HEK293 (cell line): Measurements from ENCODE around the gene AUH.

Source experiments
- CTCF ChIP-seq: fragments of 450-650 bp; formaldehyde crosslinking; IDR thresholded peaks from 2 replicates; pipeline ENCODE4 v1.5.1; 2016; ENCODE audit warnings: missing biosample characterization, missing genetic modification characterization
- KLF1 ChIP-seq: fragments of 450-650 bp; formaldehyde crosslinking; IDR thresholded peaks from 2 replicates; pipeline ENCODE4 v1.5.1; 2016; ENCODE audit warnings: missing biosample characterization, missing genetic modification characterization
- KLF16 ChIP-seq: fragments of 450-650 bp; formaldehyde crosslinking; IDR thresholded peaks from 2 replicates; pipeline ENCODE4 v1.5.1; 2017; ENCODE audit warnings: missing biosample characterization, missing genetic modification characterization
- PRDM6 ChIP-seq: fragments of 450-650 bp; formaldehyde crosslinking; IDR thresholded peaks from 2 replicates; pipeline ENCODE4 v1.5.1; 2017; ENCODE audit warnings: missing biosample characterization, missing genetic modification characterization
- YY1 ChIP-seq: fragments of 450-650 bp; formaldehyde crosslinking; IDR thresholded peaks from 2 replicates; pipeline ENCODE4 v1.5.1; 2018; ENCODE audit warnings: missing biosample characterization, missing genetic modification characterization
- ZBTB11 ChIP-seq: fragments of 450-650 bp; formaldehyde crosslinking; conservative IDR thresholded peaks from 2 replicates; pipeline ENCODE4 v1.5.1; 2016; ENCODE audit warnings: low read depth, missing biosample characterization, missing genetic modification characterization
- ZBTB21 ChIP-seq: fragments of 450-650 bp; formaldehyde crosslinking; IDR thresholded peaks from 2 replicates; pipeline ENCODE4 v1.5.1; 2017; ENCODE audit warnings: missing biosample characterization, missing genetic modification characterization
- ZNF138 ChIP-seq: fragments of 450-650 bp; formaldehyde crosslinking; IDR thresholded peaks from 2 replicates; pipeline ENCODE4 v1.5.1; 2016; ENCODE audit warnings: missing biosample characterization, missing genetic modification characterization, borderline replicate concordance
- ZNF2 ChIP-seq: fragments of 450-650 bp; formaldehyde crosslinking; IDR thresholded peaks from 2 replicates; pipeline ENCODE4 v1.5.1; 2016; ENCODE audit warnings: missing biosample characterization, missing genetic modification characterization
- ZNF24 ChIP-seq: fragments of 450-650 bp; formaldehyde crosslinking; IDR thresholded peaks from 2 replicates; pipeline ENCODE4 v1.5.1; 2016; ENCODE audit warnings: missing biosample characterization, missing genetic modification characterization
- ZNF248 ChIP-seq: fragments of 450-650 bp; formaldehyde crosslinking; IDR thresholded peaks from 2 replicates; pipeline ENCODE4 v1.5.1; 2017; ENCODE audit warnings: missing biosample characterization, missing genetic modification characterization
- ZNF274 ChIP-seq, 2 experiments: fragments of 200-500 bp in 1 of 2; fragments of 450-650 bp in 1 of 2; sonication (Bioruptor generic) in 1 of 2; formaldehyde crosslinking in 1 of 2; IDR thresholded peaks; 2 replicates each; pipeline versions ENCODE4 v1.5.1 to v1.6.1; 2014 to 2016; ENCODE audit warnings: borderline replicate concordance in 1 of 2, inconsistent platforms in 1 of 2, low read length in 1 of 2, missing biosample characterization in 1 of 2, missing genetic modification characterization in 1 of 2
- ZNF311 ChIP-seq: fragments of 450-650 bp; formaldehyde crosslinking; IDR thresholded peaks from 2 replicates; pipeline ENCODE4 v1.5.1; 2017; ENCODE audit warnings: missing biosample characterization, missing genetic modification characterization, borderline replicate concordance
- TF ChIP-seq, protein P1 (sequence below): fragments of 450-650 bp; formaldehyde crosslinking; IDR thresholded peaks from 2 replicates; pipeline ENCODE4 v1.5.1; 2016; ENCODE audit warnings: missing biosample characterization, missing genetic modification characterization

DNA sequence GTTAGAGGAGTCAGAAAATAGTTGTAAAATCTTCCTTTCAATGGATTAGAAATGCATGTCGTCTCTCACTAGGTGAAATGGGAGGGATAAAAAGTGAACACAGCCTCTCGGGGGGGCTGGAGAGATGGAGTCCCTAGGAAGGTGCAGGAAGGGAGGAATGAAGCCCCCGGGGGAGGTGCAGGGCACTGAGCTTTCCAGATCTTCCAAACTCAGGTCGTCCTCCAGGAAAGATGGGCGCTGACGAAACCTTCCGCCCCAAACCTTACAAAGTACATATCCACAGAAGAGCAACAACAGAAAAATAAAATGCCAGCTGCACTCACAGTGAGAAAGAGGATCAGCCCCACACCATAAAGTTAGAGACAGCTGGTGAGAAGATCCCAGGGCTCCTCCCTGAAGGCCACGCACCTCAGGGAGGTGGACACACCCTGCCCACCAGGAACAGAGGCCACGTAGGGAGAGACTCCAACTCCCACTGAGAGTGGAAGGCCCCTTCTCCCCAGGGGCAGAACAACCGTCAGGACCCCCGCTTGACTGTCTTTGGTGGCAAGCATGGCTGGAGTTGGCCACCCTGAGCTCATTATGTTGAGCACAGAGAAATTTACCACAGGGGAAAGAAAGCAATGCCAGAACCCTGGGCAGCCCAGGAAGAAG is 174.3 kb downstream of the AUH start:
- TF ChIP-seq ZNF24 (no peak), KLF1 (tag by site-specific recombination) (no peak), CTCF (tag by site-specific recombination) (no peak), ZNF2 (tag by site-specific recombination) (no peak), PRDM6 (tag by site-specific recombination) (no peak), ZBTB21 (tag by site-specific recombination) (no peak), ZNF138 (tag by site-specific recombination) (no peak), ZNF274 (IDR thresholded peaks at IDR 0.05; ENCODE audit: low read length) (no peak), ZNF274 (tag by site-specific recombination; IDR thresholded peaks at IDR 0.05; ENCODE audit: borderline replicate concordance) (no peak), ZNF311 (tag by site-specific recombination) (no peak), KLF16 (tag by site-specific recombination) (no peak), YY1 (no peak), ZBTB11 (tag by site-specific recombination) (no peak), ZNF248 (tag by site-specific recombination) (no peak)
- TF ChIP-seq, protein P1, sequence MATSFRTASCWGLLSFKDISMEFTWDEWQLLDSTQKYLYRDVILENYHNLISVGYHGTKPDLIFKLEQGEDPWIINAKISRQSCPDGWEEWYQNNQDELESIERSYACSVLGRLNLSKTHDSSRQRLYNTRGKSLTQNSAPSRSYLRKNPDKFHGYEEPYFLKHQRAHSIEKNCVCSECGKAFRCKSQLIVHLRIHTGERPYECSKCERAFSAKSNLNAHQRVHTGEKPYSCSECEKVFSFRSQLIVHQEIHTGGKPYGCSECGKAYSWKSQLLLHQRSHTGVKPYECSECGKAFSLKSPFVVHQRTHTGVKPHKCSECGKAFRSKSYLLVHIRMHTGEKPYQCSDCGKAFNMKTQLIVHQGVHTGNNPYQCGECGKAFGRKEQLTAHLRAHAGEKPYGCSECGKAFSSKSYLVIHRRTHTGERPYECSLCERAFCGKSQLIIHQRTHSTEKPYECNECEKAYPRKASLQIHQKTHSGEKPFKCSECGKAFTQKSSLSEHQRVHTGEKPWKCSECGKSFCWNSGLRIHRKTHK (tag by site-specific recombination), result no peak
